Measurements from ENCODE around the gene HDLBP.

HDLBP gene

DNA sequence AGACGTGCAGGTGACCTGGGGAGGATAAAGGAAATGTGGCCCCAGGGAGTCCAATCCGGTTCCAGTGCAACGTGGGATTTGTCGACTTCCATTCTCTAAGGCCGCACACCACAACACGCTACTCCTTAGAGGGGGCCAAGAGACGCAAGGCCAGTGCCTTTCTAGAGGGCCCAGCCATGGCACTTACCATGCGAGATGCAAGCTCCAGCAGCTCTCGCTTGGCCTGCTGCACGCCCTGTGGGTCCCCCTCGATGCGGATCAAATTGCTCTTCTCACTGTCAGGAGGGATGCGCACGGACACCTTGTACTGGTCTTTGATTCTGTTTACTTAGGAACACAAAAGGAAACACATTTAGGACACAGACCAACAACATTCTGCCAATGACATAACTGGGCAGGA is 65.8 kb downstream of the HDLBP start:
- no peak for DNase-seq

DNA sequence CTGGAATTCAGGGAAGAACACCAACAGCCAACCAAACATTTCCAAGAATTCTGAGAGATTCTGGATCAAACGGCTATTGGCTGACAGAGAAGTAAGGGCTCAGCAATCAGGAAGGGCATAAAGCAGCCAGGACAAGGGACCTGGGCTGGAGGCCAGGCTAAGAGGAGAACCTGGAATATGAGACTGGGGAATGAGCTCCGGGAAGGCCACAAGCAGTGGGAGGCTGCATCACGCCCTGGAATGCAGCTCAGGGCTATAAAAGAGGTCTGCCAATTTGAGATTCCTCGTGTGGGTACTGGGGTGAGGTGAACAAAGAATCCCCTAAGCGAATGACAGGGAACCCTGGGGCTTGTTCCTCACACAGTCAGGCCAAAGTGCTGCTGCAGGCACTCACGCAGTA is 66.6 kb downstream of the HDLBP start:
- DNase-seq: no peak

DNA sequence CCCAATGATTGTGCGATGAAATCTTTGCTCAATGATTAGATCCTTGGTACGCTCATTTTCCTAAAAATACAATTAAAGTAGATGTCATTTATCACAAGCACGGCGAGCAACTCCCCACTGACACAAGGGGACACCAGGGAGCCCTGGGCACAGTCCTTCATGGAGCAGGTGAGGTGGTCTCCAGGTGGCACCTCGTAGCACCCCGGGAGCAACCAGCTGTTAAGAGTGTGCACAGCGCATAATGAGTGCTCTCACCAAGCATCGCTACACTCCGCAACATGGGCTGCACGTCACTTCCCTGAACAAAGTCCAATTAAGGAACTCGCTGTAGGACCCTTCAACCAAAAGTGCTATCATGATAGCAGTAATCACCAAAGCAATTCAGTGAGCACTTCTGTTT is 67.2 kb downstream of the HDLBP start:
- no peak for DNase-seq

GRCh38 chr2:241244368-241244767 is 71.1 kb downstream of the HDLBP start:
- DNase-seq: no peak

DNA sequence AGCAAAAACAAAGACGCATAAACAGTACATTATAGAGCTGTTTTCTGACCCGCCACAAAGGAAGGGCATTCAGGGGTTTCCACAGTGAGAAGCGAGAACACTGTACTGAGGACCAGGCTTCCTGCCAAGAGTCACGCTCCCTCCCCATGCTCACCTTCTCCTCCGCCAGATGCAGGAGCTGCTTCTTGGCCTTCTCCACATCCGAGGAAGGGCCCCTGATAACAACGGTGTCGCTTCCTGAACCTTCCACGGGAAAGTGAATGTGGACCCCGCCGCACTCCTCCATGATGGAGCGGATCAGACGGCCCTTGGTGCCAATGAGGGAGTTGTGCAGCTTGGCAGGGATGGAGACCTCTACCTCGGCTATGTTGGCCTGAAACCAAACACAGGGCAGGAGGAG is 73.2 kb downstream of the HDLBP start:
- no peak for DNase-seq

DNA sequence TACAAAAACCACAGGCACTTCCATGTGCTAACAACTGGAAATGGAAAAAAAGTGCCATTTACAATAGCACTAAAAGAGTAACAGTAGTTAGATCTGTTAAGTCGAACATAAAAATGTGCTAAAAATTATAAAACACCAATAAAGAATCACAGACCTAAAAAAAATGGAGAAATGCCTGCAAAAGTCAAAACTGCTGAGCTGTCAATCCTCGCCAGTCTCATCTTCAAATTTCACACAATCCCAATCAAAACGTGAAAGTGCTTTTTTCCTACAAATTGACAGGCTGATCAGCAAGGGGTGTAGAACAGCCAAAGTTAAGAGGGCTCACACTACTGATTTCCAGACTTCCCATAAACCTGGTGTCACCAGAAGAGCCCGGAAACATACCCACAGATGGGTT is 73.8 kb downstream of the HDLBP start:
- DNase-seq: no peak

GRCh38 chr2:241240320-241241004 is 75.0 kb downstream of the HDLBP start:
- DNase-seq: no peak

DNA sequence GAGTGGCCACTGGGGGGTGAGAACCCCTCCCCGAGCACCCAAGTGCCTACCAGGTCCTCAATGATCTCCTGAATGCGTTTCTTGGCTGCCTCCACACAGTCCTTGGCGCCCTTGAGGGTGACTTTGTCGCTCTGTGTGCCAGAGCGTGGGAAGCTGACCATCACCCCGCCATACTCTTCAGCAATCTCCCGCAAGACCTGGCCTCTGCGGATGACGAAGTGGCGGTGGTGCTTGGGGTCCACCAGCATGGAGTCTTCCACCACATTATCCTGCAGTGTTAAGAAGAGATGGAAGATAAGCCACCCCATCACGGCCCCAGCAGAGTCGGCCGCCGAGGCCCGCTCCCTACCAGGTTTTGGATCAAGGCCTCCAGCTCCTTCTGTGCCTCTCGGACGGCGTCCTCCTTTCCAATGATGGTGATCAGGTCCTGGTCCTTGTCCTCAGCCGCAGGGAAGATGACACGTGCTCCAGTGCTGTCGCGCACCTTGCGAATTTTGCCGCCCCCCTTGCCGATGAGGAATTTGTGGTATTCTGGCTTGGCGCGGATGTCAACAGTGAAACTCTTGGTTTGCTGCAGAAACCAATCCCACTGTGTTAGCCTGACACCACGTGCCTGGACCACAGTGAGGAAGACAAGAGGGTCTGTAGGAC is 75.8 kb downstream of the HDLBP start:
- DNase-seq: no peak

DNA sequence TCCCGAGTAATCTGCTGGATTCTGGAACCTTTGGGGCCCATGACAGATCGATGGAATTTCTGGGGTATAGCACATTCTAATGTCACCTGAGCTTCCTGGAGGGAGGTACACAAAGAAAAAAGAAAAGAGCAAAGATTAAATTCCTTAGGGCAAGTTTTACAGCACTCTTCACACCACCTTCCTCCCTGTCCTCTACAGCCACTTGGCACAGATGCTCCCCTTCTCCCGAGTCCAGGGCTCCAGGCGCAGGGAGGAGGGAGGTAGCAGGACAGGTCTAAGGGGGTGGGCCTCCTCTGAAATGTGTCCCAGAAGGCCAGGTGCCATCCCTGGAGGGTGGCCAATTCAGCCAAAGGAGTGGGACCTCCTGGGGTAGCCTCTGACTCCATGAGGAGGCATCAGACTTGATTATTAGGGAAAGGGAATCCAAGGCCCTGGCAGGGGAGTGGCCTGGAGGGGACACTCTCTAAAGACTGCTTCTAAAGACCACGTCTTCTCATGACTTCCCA is 76.7 kb downstream of the HDLBP start:
- no peak for DNase-seq

- DNase-seq: no peak
Measured at GRCh38 chr2:241237949-241238371, 77.5 kb downstream of the HDLBP start.

DNA sequence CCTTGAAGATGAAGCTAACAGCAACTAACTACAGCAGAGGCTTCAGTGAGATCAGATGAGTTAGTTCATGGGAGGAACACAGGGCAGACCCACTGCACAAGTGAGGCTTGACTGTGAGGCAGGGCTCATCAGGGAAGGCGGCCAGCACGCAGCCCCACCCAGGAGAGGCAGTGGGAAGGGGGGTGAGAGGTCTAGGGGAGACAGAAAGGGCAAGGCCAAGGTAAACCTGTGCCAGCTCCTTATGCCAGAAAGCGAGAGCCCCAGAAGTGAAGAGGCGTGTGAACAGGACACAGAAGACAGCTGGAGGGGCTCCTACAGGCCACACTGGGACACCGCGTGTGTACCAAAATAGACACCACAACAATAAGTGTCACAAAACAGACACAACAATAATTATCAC is 78.4 kb downstream of the HDLBP start:
- no peak for DNase-seq

GRCh38 chr2:241235859-241236593 is 79.4 kb downstream of the HDLBP start:
- no peak for DNase-seq

- no peak for DNase-seq
Measured at GRCh38 chr2:241234962-241235740, 80.3 kb downstream of the HDLBP start.

- no peak for DNase-seq
Measured at GRCh38 chr2:241234066-241234790, 81.2 kb downstream of the HDLBP start.

DNA sequence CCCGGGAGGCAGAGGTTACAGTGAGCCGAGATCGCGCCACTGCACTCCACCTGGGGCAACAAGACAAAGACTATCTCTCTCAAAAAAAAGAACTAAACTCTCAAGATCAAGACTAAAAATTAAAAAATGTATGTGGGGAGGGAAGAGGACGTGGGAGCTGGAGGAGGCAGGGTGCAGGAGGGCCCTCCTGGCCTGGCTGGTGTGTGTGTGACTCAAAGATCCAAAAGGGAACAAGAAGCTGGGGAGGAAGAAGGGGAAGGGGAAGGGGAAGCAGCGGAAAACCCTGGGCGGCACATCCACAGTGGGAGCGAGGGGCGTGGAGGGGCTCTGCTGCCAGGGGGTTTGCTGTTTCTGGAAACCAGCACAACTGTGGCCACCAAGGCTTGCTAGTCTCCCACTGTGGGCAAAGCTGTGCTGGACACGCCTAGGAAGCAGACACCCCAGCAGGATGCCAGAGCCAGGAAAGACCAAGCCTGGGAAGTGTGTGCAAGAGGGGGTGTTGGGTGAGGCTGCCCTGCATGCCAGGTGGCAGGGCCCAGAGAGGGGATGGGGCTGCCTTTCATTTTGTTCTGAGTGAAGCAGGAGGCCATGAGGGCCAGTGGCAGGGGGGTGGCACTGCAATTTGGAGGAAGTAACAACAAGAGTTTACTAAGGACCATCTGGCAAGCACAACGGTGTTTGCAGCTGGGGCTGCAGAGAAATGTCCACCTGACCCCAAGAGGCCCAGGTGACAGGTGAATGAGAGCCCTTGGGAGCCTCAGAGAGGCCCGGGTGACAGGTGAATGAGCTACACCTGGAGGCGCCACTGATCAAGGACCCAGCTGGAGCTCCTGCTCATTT is 82.5 kb downstream of the HDLBP start:
- DNase-seq: no peak

DNA sequence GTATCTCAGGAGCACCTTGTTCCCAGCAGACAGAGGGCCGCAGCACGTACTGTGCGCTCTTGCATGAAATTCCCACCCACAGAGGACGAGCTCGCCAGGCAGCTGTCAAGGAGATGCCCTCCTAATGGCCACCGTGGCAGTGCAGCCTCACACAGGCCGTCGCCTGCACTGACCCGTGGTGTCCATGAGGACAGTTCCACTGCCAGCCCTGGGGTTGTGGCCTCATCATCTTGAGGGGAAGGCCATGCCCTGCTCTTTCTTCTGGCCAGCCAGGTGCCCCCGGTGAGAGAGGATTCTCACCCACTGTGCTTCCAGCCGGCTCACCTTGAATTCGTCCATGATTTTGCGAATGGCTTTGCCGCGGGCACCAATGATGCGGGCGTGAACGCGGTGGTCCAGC is 85.0 kb downstream of the HDLBP start:
- no peak for DNase-seq

GRCh38 chr2:241229563-241230401 is 85.7 kb downstream of the HDLBP start:
- no peak for DNase-seq

GRCh38 chr2:241228860-241229516 is 86.5 kb downstream of the HDLBP start:
- DNase-seq: no peak

DNA sequence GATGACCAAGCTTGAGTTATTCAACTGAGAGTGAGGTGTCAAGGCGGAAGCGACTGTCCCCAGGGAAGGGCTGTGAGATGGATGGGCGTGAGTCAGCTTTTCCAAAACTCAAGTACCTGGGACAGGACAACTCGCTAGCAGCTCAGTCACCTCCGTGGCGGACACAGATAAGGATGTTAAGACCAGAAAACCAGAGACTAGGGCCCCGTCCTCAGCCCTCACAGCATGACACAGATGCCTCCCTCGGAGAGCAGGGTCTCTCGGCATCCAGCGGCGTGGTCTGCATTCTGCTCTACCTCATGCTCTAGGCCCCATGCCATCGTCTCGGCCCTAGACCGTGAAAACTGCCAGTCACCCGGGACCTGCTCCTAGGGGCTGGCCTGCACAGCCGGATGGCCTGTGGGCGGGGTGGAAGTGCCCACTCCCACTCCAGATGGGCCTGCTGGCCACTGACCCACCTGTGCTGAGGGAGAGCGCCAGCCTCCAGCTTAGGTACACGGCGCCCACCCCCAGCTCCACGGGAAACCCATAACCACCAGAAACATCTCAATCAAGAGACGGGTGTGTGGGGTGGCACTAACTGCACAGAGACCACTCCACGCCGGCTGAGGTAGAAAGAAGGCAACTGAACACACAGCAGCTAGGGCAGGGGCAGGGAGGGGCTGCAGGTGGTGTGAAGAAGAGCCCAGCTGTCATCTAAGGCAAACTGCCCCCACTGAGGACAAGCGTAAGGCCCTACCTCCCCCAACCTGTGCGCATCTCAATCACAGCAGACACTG is 87.2 kb downstream of the HDLBP start:
- no peak for DNase-seq

Data from SIG-M5 (cell line).